Endothelial cell of umbilical vein (primary cell): ENCODE measurements around the gene SPDYE4. TPM values are rescaled to one million over a fixed set of nuclear protein-coding genes. Genes with fewer than 3 reads are reported as not detected.

ENCODE experiments used
- BruUV-seq: library from RNA; stranded (reverse); fragments of 400-500 nt; replicated peaks from 2 replicates; lab custom pipeline; 2021; lab: Mats Ljungman, UMichigan
- CTCF ChIA-PET: fragments of 300-600, 350-600 bp; sonication (Branson Sonifier 250); formaldehyde crosslinking; loops from one replicate; lab custom pipeline; 2021; ENCODE audit warnings: antibody characterized with exemption, inconsistent platforms; lab: Charles Lee
- POLR2A ChIA-PET: fragments of 300-600, 350-600 bp; sonication (Branson Sonifier 250); formaldehyde crosslinking; loops from one replicate; lab custom pipeline; 2021; ENCODE audit warnings: antibody characterized with exemption, inconsistent platforms; lab: Charles Lee
- DNase-seq: peaks from one replicate; pipeline ENCODE4 v3.0.0-alpha.2; 2011; ENCODE audit warnings: low read depth, low spot score
- FAIRE-seq: peaks from 2 replicates; lab custom pipeline; 2011; peaks lifted over from hg19 to GRCh38; lab: Jason Lieb, UNC
- H2AFZ ChIP-seq: 2 replicates; pipeline ENCODE4 v1.6.0; 2012; ENCODE audit warnings: low read depth, low read length, control low read depth, inconsistent platforms
- H3K27ac ChIP-seq: 2 replicates; pipeline ENCODE4 v1.5.1; 2011; ENCODE audit warnings: low read depth, mild to moderate bottlenecking, control low read depth, low read length, moderate library complexity; ENCODE audit not compliant: insufficient read depth
- H3K27me3 ChIP-seq, 2 experiments: 2 replicates each; pipeline versions ENCODE4 v1.6.0 to v1.6.1; 2011; ENCODE audit warnings: low read length in 2 of 2, mixed read lengths in 1 of 2; ENCODE audit not compliant: control insufficient read depth in 2 of 2, insufficient read depth in 2 of 2
- H3K36me3 ChIP-seq, 2 experiments: 2 replicates in 1 of 2; 3 replicates in 1 of 2; pipeline ENCODE4 v1.5.1; 2011; ENCODE audit warnings: low read length in 2 of 2, mild to moderate bottlenecking in 1 of 2, moderate library complexity in 1 of 2; ENCODE audit not compliant: control insufficient read depth in 2 of 2, insufficient read depth in 2 of 2; ENCODE audit errors: extremely low read depth in 1 of 2
- H3K4me1 ChIP-seq: 3 replicates; pipeline ENCODE4 v1.5.1; 2011; ENCODE audit warnings: mild to moderate bottlenecking, low read length; ENCODE audit not compliant: control insufficient read depth, insufficient read depth; ENCODE audit errors: extremely low read depth
- H3K4me2 ChIP-seq: 2 replicates; pipeline ENCODE4 v1.6.1; 2011; ENCODE audit warnings: low read length, control low read depth, mixed read lengths; ENCODE audit not compliant: insufficient read depth
- H3K4me3 ChIP-seq, 3 experiments: fragments of 200-600 bp in 1 of 3; sonication (generic), shearing (Covaris generic) in 1 of 3; replicated peaks in 1 of 3; 2 replicates each; pipeline ENCODE4 v1.5.1; 2011 to 2016; ENCODE audit warnings: control low read depth in 3 of 3, low read length in 3 of 3, mild to moderate bottlenecking in 2 of 3, inconsistent platforms in 1 of 3, low read depth in 1 of 3, moderate library complexity in 1 of 3; ENCODE audit not compliant: insufficient read depth in 1 of 3
- H3K79me2 ChIP-seq: 2 replicates; pipeline ENCODE4 v1.6.0; 2012; ENCODE audit warnings: low read length, inconsistent platforms; ENCODE audit not compliant: control insufficient read depth, insufficient read depth
- H3K9ac ChIP-seq: replicated peaks from 2 replicates; pipeline ENCODE3; 2011; ENCODE audit warnings: low read length, control low read depth; ENCODE audit not compliant: insufficient read depth; ENCODE audit errors: extremely low read depth
- H3K9me1 ChIP-seq: replicated peaks from 3 replicates; pipeline ENCODE4 v1.6.0; 2011; ENCODE audit warnings: mild to moderate bottlenecking, low read length; ENCODE audit not compliant: control insufficient read depth, insufficient read depth; ENCODE audit errors: extremely low read depth
- H3K9me3 ChIP-seq: replicated peaks from 2 replicates; pipeline ENCODE4 v1.5.1; 2012; ENCODE audit warnings: low read length, inconsistent platforms; ENCODE audit not compliant: control insufficient read depth, insufficient read depth
- H4K20me1 ChIP-seq: replicated peaks from 2 replicates; pipeline ENCODE3; 2011; ENCODE audit warnings: mild to moderate bottlenecking, low read length; ENCODE audit not compliant: control insufficient read depth, insufficient read depth; ENCODE audit errors: extremely low read depth
- CTCF ChIP-seq, 2 donors: IDR thresholded peaks; 1 replicate in 1 of 2; 2 replicates in 1 of 2; pipeline ENCODE4 v1.5.1; 2011; ENCODE audit warnings: low read length in 2 of 2, mild to moderate bottlenecking in 2 of 2, moderate library complexity in 2 of 2, control low read depth in 1 of 2, inconsistent platforms in 1 of 2, low read depth in 1 of 2; ENCODE audit not compliant: insufficient read depth in 1 of 2; ENCODE audit errors: extremely low read depth in 1 of 2
- EZH2 ChIP-seq: IDR thresholded peaks from 2 replicates; pipeline ENCODE4 v1.6.1; 2012; ENCODE audit warnings: borderline replicate concordance, low read depth, mild to moderate bottlenecking, moderate library complexity, low read length, inconsistent platforms; ENCODE audit not compliant: severe bottlenecking
- FOS ChIP-seq: IDR thresholded peaks from 2 replicates; pipeline ENCODE4 v1.6.1; 2011; ENCODE audit warnings: mild to moderate bottlenecking, low read length, moderate library complexity, borderline replicate concordance; ENCODE audit not compliant: insufficient read depth
- MAX ChIP-seq: IDR thresholded peaks from 2 replicates; pipeline ENCODE4 v1.6.1; 2011; ENCODE audit not compliant: insufficient read depth, insufficient read length
- MYC ChIP-seq: IDR thresholded peaks from one replicate; pipeline ENCODE4 v1.6.1; 2011; ENCODE audit warnings: mild to moderate bottlenecking, low read depth, low read length
- POLR2A ChIP-seq: IDR thresholded peaks from 2 replicates; pipeline ENCODE4 v1.6.1; 2012; ENCODE audit warnings: low read depth, mild to moderate bottlenecking, control low read depth, low read length
- POLR2AphosphoS5 ChIP-seq: IDR thresholded peaks from 2 replicates; pipeline ENCODE4 v1.6.1; 2012; ENCODE audit warnings: low read depth, mild to moderate bottlenecking, control low read depth, low read length, moderate library complexity; ENCODE audit not compliant: insufficient read depth
- dilution Hi-C: fragments of 300-500 bp; cut with MboI; formaldehyde crosslinking; loops from one replicate; pipeline ENCODE4 v1.15.0; 2019; ENCODE audit warnings: low sequenced_read_pairs; ENCODE audit not compliant: extremely low pct_ligation_motif_present
- intact Hi-C: fragments of 100-400 bp; cut with micrococcal nuclease; formaldehyde crosslinking; loops from one replicate; pipeline ENCODE4 v1.10.0; 2022
- polyA plus RNA-seq, 4 experiments: library from polyadenylated mRNA; depleted of rRNA in 3 of 4; stranded (reverse) in 3 of 4; unstranded in 1 of 4; fragments of >200 nt; gene quantifications; 2 replicates each; pipeline versions ENCODE4 v1.2.1 to v1.2.3, GENCODE V29; 2011 to 2012; ENCODE audit warnings: missing spikeins in 1 of 4
- total RNA-seq: library from RNA; stranded (reverse); gene quantifications from 2 replicates; pipeline ENCODE4 v1.2.3, GENCODE V29; 2021

The SPDYE4 gene
- total and polyA plus RNA-seq, 2 donors (not counting 3 experiments of a cell fraction or from before 2014, with no cell fraction given) = not detected

- no peak for FAIRE-seq
- no peak overlapping the region for H2AFZ ChIP-seq
- dilution Hi-C loops = no loop called here
Measured at GRCh38 chr17:8725881-8726876, 32.2 kb downstream of the SPDYE4 start.

More at GRCh38 chr17:8725881-8726876, 32.2 kb downstream of the SPDYE4 start:
- Histone ChIP-seq H3K27me3 (peaks cover 0 to 4% of the 10 kb centered on the region in 2 experiments), H3K9me1 (no peaks in the 10 kb centered on the region), H3K9me3 (no peaks in the 10 kb centered on the region), H3K79me2 (no peaks in the 10 kb centered on the region), H3K27ac (no peak overlapping the region), H3K4me1 (no peaks in the 10 kb centered on the region), H3K4me2 (no peak overlapping the region), H3K4me3 (no peak overlapping the region), H3K36me3 (no peaks in the 10 kb centered on the region), H4K20me1 (no peaks in the 10 kb centered on the region), H3K9ac (no peak overlapping the region)
- no peak for DNase-seq
- ChIA-PET POLR2A (no interaction called here), CTCF (interaction anchor here (2.9 kb wide), 1 partner anchor 20 kb away, joined by 14 read pairs; no protein-coding TSS in a partner anchor)
- intact Hi-C loops = no loop called here
- TF ChIP-seq POLR2AphosphoS5 (no peak), MAX (no peak), MYC (no peak), CTCF (IDR thresholded peaks at IDR 0.05; ENCODE audit: extremely low read depth in 1 of 2, insufficient read depth in 1 of 2, low read depth in 1 of 2, low read length in 2 of 2) (no peak), FOS (no peak), POLR2A (no peak), EZH2 (no peak)
- BruUV-seq = no TSS peak
